C4-2B (cell line): ENCODE results near the gene CPD.

Experiments used
- ZFX ChIP-seq: fragments of 450-650 bp; IDR thresholded peaks from 2 replicates; pipeline ENCODE4 v1.6.1; 2017
- TF ChIP-seq, protein P1 (sequence below): fragments of 450-650 bp; conservative IDR thresholded peaks from 2 replicates; pipeline ENCODE4 v1.5.1; 2017; ENCODE audit warnings: mild to moderate bottlenecking

DNA sequence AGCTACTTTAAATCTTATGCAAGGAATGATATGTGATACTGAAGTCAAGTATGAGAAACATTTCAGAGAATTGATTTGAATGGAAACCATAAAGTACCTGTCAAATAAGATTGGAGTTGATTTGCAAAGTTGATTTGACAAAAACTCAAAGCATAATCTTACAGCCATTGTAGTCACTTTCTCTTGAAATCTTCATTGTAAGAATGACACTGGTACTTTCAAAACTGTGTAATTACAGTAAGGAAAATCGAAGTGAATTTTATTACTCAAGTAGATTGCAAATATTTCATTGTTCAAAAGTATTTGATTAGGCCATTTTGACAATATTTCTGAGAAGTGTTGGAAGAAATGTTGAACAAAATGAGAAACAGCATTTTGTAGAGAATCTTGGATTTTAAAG is 3.6 kb downstream of the CPD start:
- TF ChIP-seq, protein P1, sequence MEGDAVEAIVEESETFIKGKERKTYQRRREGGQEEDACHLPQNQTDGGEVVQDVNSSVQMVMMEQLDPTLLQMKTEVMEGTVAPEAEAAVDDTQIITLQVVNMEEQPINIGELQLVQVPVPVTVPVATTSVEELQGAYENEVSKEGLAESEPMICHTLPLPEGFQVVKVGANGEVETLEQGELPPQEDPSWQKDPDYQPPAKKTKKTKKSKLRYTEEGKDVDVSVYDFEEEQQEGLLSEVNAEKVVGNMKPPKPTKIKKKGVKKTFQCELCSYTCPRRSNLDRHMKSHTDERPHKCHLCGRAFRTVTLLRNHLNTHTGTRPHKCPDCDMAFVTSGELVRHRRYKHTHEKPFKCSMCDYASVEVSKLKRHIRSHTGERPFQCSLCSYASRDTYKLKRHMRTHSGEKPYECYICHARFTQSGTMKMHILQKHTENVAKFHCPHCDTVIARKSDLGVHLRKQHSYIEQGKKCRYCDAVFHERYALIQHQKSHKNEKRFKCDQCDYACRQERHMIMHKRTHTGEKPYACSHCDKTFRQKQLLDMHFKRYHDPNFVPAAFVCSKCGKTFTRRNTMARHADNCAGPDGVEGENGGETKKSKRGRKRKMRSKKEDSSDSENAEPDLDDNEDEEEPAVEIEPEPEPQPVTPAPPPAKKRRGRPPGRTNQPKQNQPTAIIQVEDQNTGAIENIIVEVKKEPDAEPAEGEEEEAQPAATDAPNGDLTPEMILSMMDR: no peak
- TF ChIP-seq ZFX: no peak
